Measurements from ENCODE around the gene CCDC7.
"Not testable (repeated sequence)": the region's sequence is repeated elsewhere in the genome, so short reads cannot be mapped to it uniquely, and the experiment has no call there.

CCDC7 gene

GRCh38 chr10:32622409-32622808 is 176.5 kb downstream of the CCDC7 start:
- TF ChIP-seq ZNF70 (CRISPR knock-in tag; IDR thresholded peaks at IDR 0.05) (no peak), CREB5 (CRISPR knock-in tag; IDR thresholded peaks at IDR 0.05; ENCODE audit: low read depth) (no peak), CSDC2 (CRISPR knock-in tag; IDR thresholded peaks at IDR 0.05) (no peak), TCF4 (CRISPR knock-in tag; IDR thresholded peaks at IDR 0.05; ENCODE audit: borderline replicate concordance) (no peak), OSR1 (CRISPR knock-in tag; IDR thresholded peaks at IDR 0.05) (no peak), PPARA (CRISPR knock-in tag; IDR thresholded peaks at IDR 0.05; ENCODE audit: borderline replicate concordance) (no peak), ZFP3 (CRISPR knock-in tag; IDR thresholded peaks at IDR 0.05) (no peak)
- ATAC-seq = no peak

GRCh38 chr10:32627183-32627582 is 181.2 kb downstream of the CCDC7 start:
- no peak for ATAC-seq
- no peak for TF ChIP-seq CSRNP3 (CRISPR knock-in tag; IDR thresholded peaks at IDR 0.05)

GRCh38 chr10:32629910-32630309 is 184.0 kb downstream of the CCDC7 start:
- ATAC-seq = no peak
- TF ChIP-seq TCF4 (CRISPR knock-in tag; IDR thresholded peaks at IDR 0.05; ENCODE audit: borderline replicate concordance) = no peak
- TF ChIP-seq ISL1 (CRISPR knock-in tag; IDR thresholded peaks at IDR 0.05) = no peak
- no peak for TF ChIP-seq PPARA (CRISPR knock-in tag; IDR thresholded peaks at IDR 0.05; ENCODE audit: borderline replicate concordance)

- TF ChIP-seq CSRNP3 (CRISPR knock-in tag; IDR thresholded peaks at IDR 0.05) (no peak), OSR1 (CRISPR knock-in tag; IDR thresholded peaks at IDR 0.05) (no peak), ZFP3 (CRISPR knock-in tag; IDR thresholded peaks at IDR 0.05) (no peak), ESRRG (CRISPR knock-in tag; IDR thresholded peaks at IDR 0.05) (no peak), ZC3H10 (CRISPR knock-in tag; IDR thresholded peaks at IDR 0.05) (no peak), PPARA (CRISPR knock-in tag; IDR thresholded peaks at IDR 0.05; ENCODE audit: borderline replicate concordance) (no peak), TCF4 (CRISPR knock-in tag; IDR thresholded peaks at IDR 0.05; ENCODE audit: borderline replicate concordance) (no peak), ZNF8 (CRISPR knock-in tag; IDR thresholded peaks at IDR 0.05) (no peak)
Measured at GRCh38 chr10:32646535-32646934, 200.6 kb downstream of the CCDC7 start.

GRCh38 chr10:32650246-32650655 is 204.3 kb downstream of the CCDC7 start:
- TF ChIP-seq CSDC2 (CRISPR knock-in tag; IDR thresholded peaks at IDR 0.05) (no peak), PPARA (CRISPR knock-in tag; IDR thresholded peaks at IDR 0.05; ENCODE audit: borderline replicate concordance) (no peak), ZNF70 (CRISPR knock-in tag; IDR thresholded peaks at IDR 0.05) (no peak), ISL1 (CRISPR knock-in tag; IDR thresholded peaks at IDR 0.05) (no peak), OSR1 (CRISPR knock-in tag; IDR thresholded peaks at IDR 0.05) (no peak), CREB5 (CRISPR knock-in tag; IDR thresholded peaks at IDR 0.05; ENCODE audit: low read depth) (no peak), ZNF8 (CRISPR knock-in tag; IDR thresholded peaks at IDR 0.05) (no peak), PATZ1 (CRISPR knock-in tag; IDR thresholded peaks at IDR 0.05; ENCODE audit: borderline replicate concordance) (no peak), TOX (CRISPR knock-in tag; IDR thresholded peaks at IDR 0.05; ENCODE audit: borderline replicate concordance) (no peak)
- no peak for ATAC-seq

More at GRCh38 chr10:32646535-32646934, 200.6 kb downstream of the CCDC7 start:
- ATAC-seq = no peak

- ATAC-seq = not testable (repeated sequence)
Measured at GRCh38 chr10:32657430-32657829, 211.5 kb downstream of the CCDC7 start.
